ENCODE measurements around the gene CRYGN.

The CRYGN gene

DNA sequence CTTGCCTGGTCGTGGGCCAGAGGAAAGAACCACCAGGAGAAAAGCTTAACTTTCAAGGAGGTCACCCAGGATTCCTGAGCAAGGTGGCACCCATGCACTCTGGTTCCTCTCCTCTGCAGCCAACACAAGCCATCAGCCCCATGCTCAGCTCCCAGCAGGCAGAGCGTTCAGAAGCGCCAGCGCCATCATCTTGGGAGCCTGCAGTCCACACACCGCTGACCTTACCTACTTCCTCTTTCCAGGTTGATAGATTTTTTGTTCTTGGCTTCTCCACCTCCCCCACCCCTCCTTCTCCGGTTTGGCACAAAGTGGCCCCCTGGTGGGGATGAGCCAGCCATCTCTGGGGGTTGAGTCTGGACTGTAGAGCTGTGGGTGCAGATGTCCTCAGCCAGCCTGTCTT lies 28.4 kb downstream of the CRYGN start:
- TF ChIP-seq, protein P1, sequence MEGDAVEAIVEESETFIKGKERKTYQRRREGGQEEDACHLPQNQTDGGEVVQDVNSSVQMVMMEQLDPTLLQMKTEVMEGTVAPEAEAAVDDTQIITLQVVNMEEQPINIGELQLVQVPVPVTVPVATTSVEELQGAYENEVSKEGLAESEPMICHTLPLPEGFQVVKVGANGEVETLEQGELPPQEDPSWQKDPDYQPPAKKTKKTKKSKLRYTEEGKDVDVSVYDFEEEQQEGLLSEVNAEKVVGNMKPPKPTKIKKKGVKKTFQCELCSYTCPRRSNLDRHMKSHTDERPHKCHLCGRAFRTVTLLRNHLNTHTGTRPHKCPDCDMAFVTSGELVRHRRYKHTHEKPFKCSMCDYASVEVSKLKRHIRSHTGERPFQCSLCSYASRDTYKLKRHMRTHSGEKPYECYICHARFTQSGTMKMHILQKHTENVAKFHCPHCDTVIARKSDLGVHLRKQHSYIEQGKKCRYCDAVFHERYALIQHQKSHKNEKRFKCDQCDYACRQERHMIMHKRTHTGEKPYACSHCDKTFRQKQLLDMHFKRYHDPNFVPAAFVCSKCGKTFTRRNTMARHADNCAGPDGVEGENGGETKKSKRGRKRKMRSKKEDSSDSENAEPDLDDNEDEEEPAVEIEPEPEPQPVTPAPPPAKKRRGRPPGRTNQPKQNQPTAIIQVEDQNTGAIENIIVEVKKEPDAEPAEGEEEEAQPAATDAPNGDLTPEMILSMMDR (IDR thresholded peaks at IDR 0.05), result no peak

DNA sequence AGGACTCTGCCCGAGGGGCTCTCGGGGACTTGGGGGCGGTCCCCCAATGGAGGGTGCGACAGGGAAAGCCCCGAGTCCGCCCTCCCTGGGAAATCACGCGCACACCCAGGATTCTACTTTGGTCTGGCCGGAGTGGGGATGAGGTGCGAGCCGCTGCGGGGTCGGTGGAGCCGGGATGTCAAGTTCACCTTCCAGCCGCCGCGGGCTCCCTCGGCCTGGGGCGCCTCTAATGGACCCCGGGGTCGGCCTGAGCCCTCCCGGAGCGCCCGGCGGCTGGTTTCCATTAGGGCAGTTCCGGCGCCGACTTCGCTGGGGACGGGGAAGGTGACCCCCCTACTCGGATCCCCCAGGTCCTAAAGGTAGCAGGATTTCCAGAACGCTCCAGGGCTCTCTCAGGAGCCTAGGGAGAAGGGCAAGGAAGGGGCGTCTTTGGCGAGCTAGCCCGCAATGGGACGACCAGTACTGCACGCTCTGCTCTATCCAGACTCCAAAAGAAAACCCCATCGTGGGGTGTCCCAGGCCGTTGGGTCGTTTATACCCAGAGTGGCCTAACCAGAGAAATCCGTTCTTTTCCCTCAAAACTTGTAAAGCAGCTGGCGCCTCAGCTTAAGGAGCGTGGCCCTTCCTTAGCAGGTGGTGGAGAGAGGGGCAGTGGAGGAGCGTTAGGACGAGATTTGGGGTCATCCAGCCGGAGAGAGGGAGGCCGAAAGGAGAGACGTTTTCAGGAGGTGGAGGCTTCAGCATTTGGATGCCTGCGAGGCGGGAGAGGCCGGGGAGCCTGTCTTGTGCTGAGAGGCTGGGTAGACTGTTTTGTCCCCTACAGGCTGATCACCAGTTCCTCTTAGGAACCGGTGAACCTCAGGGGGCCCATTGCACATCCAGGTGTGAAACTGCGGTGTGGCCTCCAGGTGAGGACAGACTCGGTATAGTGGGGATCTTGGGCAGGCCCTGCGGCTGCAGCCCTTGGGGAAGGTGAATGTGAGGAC lies 29.2 kb downstream of the CRYGN start:
- TF ChIP-seq, protein P1 (IDR thresholded peaks at IDR 0.05), result no peak

DNA sequence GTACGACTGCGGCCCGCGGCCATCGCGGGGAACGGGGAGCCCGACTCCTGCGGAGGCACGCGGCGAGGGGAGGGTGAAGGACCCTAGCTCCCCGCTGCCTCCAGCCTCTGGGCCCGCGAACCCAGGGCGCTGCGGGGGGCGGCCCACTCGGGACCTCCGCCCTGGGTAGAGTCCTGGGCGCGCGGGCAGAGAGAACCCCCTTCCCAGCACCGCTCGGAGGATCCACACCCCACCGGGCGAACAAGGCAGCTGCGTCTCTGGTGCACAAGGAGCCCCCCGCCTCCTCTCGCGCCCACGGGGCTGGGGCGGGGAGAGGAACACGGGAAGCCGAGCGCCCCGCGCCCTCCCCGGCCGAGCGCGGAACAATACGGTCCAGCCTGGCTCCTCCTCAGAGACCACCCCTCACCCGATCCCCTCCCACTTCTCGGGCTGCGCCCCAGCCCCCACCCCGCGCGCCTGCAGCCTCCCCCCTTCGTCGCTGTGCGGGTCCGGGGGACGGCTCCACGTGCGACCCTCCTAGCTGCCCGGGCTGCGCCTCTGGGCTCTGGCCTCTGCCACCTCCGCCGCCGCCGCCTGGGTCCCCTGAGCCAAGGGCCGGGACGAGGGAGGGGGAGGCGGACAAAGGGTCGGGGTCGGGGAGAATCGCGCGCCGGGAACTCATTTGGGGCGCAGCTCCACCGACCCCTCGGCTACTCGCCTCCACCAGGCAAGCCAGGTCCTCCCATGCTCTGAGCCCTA lies 30.1 kb downstream of the CRYGN start, which contains the start of gene WDR86:
WDR86 (minus strand) TSS at position 372 of the 738 bp plus-strand sequence. CDS start 449 bp downstream, outside the sequence.
- TF ChIP-seq, protein P1 (IDR thresholded peaks at IDR 0.05), result no peak

GRCh38 chr7:151408839-151409666 lies 30.9 kb downstream of the CRYGN start:
- TF ChIP-seq, protein P1 (IDR thresholded peaks at IDR 0.05), result no peak

DNA sequence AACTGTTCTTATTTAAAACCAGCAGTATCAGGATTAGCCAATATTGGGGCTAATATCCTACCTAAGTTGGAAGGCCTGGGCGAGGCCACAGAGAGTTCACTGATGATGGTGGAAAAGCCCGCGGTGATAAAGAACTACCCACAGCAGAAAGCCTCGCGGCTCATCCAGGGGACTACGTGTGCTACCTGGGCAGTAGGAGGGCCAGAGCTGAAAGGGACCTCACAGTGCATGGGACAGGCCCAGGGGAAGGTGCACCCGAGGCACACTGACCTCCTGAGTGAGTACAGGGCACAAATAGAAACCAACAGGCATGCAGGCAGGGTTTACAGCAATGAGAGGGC lies 31.5 kb downstream of the CRYGN start:
- TF ChIP-seq, protein P1 (IDR thresholded peaks at IDR 0.05), result no peak

- TF ChIP-seq, protein P1 (IDR thresholded peaks at IDR 0.05), result no peak
Measured at GRCh38 chr7:151406886-151407583, 32.9 kb downstream of the CRYGN start.
